Measurements from ENCODE around the gene FKBP7. TPM values are rescaled to one million over a fixed set of nuclear protein-coding genes. Genes with fewer than 3 reads are reported as not detected.
A peak's percentile ranks its signal among the peaks of the same experiment; 100 is the strongest.

The FKBP7 gene
- total and polyA plus RNA-seq, 2 of the 8 experiments (the other 6 are each of a cell fraction or from before 2014, with no cell fraction given): 3.6 to 7.0 TPM

DNA sequence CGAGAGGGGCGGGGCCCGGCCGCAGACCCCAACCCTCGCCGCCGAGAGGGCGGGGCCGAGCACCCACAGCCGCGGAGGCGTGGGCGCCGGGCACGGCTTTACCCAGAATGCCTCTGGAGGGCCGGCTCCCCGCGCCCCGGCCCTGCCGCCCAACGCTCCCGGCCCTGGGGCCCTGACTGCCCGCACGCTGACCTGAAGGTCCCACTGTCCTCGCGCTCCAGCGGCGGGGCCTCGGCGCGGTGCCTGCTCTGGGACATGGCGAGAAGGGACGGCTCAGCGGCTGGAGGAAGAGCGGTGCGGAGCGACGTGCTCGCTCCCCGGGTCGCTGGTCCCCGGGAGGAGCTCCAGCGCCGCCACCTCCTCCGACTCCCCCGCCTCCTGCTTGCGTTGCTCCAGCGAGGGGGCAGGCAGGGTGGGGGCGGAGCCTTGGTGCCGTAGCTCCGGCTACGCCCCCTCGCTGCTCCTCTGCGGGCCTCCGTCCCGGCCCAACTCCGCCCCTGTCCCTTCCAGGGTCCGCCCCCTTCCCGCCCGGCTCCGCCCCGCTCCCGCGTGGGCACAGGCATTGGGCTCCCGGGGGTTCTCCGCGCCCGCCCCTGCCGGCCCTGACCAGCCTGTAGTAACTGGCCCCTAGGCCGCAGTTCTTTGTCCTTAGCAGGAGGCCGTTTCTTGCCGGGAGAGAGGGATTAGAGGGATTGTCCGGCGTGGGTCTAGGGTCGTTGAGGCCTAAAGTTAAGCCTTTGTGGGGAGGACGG is 27.4 kb downstream of the FKBP7 start, which contains the start of the genes PJVK and PRKRA (continued):
- no peak for TF ChIP-seq KDM1A (IDR thresholded peaks at IDR 0.05; ENCODE audit: borderline replicate concordance, low read length)
- no peak for TF ChIP-seq CBX8 (IDR thresholded peaks at IDR 0.05; ENCODE audit: borderline replicate concordance, low read depth, low read length)
- no peak for TF ChIP-seq BRCA1 (IDR thresholded peaks at IDR 0.05; ENCODE audit: low read depth, low read length)
- peak; percentile 72 for TF ChIP-seq TAF1 (IDR thresholded peaks at IDR 0.05; ENCODE audit: low read depth, low read length)
- no peak for TF ChIP-seq SP2 (IDR thresholded peaks at IDR 0.05; ENCODE audit: low read length)
- TF ChIP-seq RNF2 (IDR thresholded peaks at IDR 0.05; ENCODE audit: borderline replicate concordance, low read depth, low read length, missing control alignments, poor library complexity, severe bottlenecking): no peak
- no peak for TF ChIP-seq USF2 (IDR thresholded peaks at IDR 0.05; ENCODE audit: low read length)
- no peak for TF ChIP-seq TEAD4 (IDR thresholded peaks at IDR 0.05; ENCODE audit: low read depth, low read length)
- no peak for TF ChIP-seq RBBP5 (IDR thresholded peaks at IDR 0.05; ENCODE audit: borderline replicate concordance, low read depth, low read length)
- TF ChIP-seq SP1 (IDR thresholded peaks at IDR 0.05; ENCODE audit: low read depth, low read length): no peak
- TF ChIP-seq ATF3 (IDR thresholded peaks at IDR 0.05; ENCODE audit: insufficient read depth, low read depth, low read length): no peak
- TF ChIP-seq EZH2 (IDR thresholded peaks at IDR 0.05; ENCODE audit: low read depth, low read length, severe bottlenecking): no peak
- TF ChIP-seq SUZ12 (IDR thresholded peaks at IDR 0.05; ENCODE audit: low read length): no peak
- no peak for TF ChIP-seq CEBPB (IDR thresholded peaks at IDR 0.05; ENCODE audit: low read depth, low read length)
- TF ChIP-seq EGR1 (IDR thresholded peaks at IDR 0.05; ENCODE audit: borderline replicate concordance, low read depth, low read length): no peak
- TF ChIP-seq TCF12 (IDR thresholded peaks at IDR 0.05; ENCODE audit: low read depth, low read length): no peak
- no peak for TF ChIP-seq SIX5 (IDR thresholded peaks at IDR 0.05; ENCODE audit: low read depth, low read length)
- TF ChIP-seq POU5F1 (IDR thresholded peaks at IDR 0.05; ENCODE audit: low read depth, low read length): no peak
- no peak for TF ChIP-seq NRF1 (IDR thresholded peaks at IDR 0.05; ENCODE audit: low read depth, low read length)
- TF ChIP-seq, protein P1, sequence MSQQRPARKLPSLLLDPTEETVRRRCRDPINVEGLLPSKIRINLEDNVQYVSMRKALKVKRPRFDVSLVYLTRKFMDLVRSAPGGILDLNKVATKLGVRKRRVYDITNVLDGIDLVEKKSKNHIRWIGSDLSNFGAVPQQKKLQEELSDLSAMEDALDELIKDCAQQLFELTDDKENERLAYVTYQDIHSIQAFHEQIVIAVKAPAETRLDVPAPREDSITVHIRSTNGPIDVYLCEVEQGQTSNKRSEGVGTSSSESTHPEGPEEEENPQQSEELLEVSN (IDR thresholded peaks at IDR 0.05): no peak
- TF ChIP-seq ZNF274 (IDR thresholded peaks at IDR 0.05; ENCODE audit: borderline replicate concordance, extremely low read depth, low read length): no peak
- no peak for TF ChIP-seq YY1 (IDR thresholded peaks at IDR 0.05; ENCODE audit: low read depth, low read length)
- TF ChIP-seq FOSL1 (IDR thresholded peaks at IDR 0.05; ENCODE audit: insufficient read depth, low read depth, low read length): no peak

Data from H1 (cell line).